ENCODE results near the gene PGAM2. TPM values are rescaled to one million over a fixed set of nuclear protein-coding genes. Genes with fewer than 3 reads are reported as not detected.

PGAM2 gene
- total and polyA plus RNA-seq, 2 of the 13 experiments (the other 11 are each of a cell fraction or from before 2014, with no cell fraction given): 0.22 TPM; not detected in 1

- no peak for TF ChIP-seq CSRNP2 (CRISPR knock-in tag; conservative IDR thresholded peaks at IDR 0.05; ENCODE audit: low read depth)
- TF ChIP-seq ZNF275 (CRISPR knock-in tag; IDR thresholded peaks at IDR 0.05; ENCODE audit: borderline replicate concordance): peak; percentile 88
- TF ChIP-seq KIAA2018 (CRISPR knock-in tag; IDR thresholded peaks at IDR 0.05; ENCODE audit: borderline replicate concordance): no peak; the same call in 1 of the 2 replicates
- peak; percentile 84; the same call in 1 of the 2 replicates for TF ChIP-seq THAP9 (CRISPR knock-in tag; IDR thresholded peaks at IDR 0.05; ENCODE audit: borderline replicate concordance)
- no peak for TF ChIP-seq XBP1 (CRISPR knock-in tag; IDR thresholded peaks at IDR 0.05)
- no peak for TF ChIP-seq WIZ (CRISPR knock-in tag; IDR thresholded peaks at IDR 0.05)
- no peak for TF ChIP-seq ZNF652 (CRISPR knock-in tag; IDR thresholded peaks at IDR 0.05; ENCODE audit: borderline replicate concordance, low read depth)
- TF ChIP-seq ZSCAN21 (CRISPR knock-in tag; IDR thresholded peaks at IDR 0.05; ENCODE audit: borderline replicate concordance): peak; percentile 54; the same call in 1 of the 2 replicates
- no peak for TF ChIP-seq MTA1 (CRISPR knock-in tag; IDR thresholded peaks at IDR 0.05; ENCODE audit: borderline replicate concordance)
- TF ChIP-seq SMARCC2 (IDR thresholded peaks at IDR 0.05): no peak
- TF ChIP-seq CTCF (CRISPR knock-in tag; IDR thresholded peaks at IDR 0.05): no peak; the same call in 1 of the 2 replicates
These were observed 20.8 kb downstream of the PGAM2 start, which contains the start of gene DBNL (continued) for GRCh38 chr7:44044315-44045225.

Data from HepG2 (cell line).